ENCODE results near the gene SHE.

SHE gene

DNA sequence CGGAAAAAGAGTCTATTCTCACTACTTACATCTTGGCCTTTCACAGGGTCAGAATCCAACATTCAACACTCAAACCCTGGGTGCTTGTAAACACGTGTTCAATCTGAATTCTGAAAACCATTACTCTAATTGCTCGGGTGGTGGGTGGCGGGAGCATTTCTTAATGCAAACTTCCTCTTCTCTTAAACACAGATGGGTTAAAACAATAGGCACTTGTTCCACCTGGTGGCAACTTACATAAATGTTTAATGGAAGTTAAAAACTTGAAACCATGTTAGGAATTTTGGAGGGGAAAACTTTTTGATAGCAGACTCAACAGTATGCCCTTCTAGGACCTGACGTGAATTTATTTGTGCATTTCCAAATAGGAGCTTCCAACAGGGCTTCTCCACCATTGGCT is 23.6 kb downstream of the SHE start:
- DNase-seq (ENCODE audit: low spot score) = no peak

DNA sequence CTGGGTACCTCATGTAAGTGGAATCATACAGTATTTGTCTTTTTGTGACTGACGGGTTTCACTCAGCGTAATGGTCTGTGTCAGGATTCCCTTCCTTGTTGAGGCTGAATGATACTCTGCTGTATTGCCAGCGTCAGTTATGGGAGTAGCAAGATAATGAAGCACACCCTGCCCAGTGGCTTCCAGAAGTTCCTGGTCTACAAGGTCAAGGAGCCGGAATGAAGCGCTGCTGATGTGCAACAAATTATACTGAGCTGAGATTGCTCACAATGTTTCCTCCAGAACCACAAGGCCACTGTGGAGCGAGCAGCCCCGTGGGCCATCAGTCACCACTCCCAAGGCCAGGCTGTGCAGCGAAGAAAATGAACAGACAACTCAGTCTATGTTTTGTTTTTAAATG is 24.2 kb downstream of the SHE start:
- DNase-seq (ENCODE audit: low spot score) = no peak

DNA sequence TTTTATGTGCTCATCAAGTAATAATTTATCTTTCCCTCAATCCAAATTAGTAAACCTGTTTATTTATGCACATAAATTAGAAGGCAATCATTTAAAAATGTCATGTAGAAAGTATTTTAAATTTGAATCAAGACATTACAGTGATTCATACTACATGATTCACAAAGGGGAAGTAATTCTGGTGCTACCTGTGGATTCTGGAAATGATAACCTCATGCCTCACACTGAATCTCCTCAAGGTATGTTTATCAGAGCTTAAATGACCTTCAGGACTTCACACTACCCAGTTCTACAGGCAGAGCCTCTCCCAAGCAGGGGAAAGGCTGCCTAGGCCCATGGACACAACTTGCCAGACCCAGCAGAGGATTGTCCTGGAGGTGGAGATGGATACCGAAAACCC is 25.4 kb downstream of the SHE start:
- DNase-seq (ENCODE audit: low spot score) = no peak

DNA sequence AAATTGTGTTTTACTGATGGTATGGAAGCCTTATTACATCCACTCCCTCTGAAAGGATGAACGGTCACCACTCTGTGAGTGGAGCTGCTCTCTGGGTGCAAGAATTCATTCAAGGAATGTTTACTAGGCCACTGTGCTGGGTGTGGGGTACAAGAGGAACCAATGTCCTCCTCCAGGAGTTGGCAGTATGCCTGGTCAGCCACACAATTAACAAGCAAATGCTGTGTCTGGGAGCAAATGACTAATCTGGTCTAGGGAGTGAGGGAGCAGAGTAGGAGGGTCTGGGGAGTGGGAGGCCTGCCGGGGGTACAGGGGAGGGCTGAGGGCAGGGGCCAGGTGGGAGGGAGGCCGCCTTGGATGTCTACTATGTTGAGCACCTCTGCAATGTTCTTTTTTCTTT is 27.4 kb downstream of the SHE start:
- peak; percentile 86 for DNase-seq (ENCODE audit: low spot score)

DNA sequence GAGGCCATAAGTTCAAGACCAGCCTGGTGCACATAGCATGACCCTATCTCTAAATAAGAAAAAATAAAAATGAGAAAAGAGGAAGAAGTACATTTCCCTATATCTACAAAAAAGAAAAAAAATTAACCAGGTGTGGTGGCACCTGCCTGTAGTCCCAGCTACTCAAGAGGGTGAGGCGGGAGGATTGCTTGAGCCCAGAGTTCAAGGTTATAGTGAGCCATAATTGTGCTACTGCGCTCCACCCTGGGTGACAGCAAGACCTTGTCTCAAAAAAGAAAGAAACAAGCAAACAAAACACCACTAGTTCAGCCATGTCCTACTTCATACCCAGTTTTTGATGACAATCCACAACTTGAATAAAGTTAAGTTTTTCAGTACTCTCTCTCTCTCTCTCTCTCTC is 30.9 kb downstream of the SHE start:
- DNase-seq (ENCODE audit: low spot score) = no peak

DNA sequence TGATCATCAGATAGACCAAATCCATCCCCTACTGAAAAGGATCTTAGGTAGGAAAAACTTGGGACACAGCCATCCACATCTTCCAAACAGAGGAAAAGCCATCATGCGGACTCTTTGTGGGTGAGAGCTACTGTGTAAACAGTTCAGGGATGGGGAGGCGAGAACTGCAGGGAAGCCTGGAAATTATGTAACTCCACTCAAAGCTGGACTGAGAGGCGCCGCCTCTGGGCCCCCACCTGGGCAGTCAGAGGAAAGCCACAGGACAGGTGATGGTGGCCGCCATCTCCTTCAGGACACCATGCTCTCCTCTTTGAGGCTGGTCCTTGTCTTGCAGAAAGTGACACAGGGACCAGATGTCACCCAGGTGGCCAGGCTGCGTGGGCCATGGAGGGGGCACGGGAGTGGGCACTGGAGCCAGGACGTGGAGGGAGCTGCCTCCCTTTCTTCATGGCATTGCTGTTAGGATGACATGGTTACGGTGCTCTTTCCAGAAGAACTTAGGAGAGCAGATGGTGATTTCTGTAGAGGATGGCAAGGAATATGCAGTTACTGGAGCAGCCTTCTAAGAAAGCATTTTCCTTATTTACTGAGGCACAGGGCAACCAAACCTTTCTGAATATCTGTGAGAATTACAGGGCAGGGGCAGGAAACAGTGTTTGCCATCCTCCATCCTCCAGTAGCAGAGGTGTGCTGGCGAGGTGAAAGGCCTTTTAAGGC is 32.2 kb downstream of the SHE start:
- DNase-seq (ENCODE audit: low spot score) = no peak

DNA sequence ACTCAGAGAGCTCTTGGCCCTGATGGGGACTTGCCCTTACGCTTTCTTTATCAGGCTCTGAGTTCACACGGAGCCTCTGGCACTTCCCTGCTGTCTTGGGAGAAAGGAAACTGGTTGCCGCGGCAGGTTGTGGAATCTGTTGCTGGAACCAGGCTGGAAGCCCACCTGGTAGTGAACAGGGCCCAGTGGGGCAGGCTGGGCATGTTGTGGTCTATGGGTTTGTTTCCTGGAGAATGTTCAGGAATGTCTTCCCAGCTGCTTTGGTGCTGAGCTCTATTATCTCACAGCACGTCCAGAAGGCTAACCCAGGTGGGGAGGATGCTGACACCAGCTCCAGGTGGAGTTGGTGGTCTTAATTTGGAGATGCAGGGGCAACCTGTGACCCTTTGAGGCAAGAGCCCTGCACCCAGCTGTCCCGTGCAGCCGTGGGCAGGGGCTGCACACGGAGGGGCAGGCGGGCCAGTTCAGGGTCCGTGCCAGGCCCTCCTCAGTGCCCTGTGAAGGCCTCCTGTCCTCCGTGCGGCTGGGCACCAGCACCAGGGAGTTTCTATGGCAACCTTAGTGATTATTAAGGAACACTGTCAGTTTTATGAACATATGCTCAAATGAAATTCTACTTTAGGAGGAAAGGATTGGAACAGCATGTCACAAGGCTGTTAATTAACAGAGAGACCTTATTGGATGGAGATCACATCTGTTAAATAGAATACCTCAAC is 33.5 kb downstream of the SHE start:
- DNase-seq (ENCODE audit: low spot score) = no peak

DNA sequence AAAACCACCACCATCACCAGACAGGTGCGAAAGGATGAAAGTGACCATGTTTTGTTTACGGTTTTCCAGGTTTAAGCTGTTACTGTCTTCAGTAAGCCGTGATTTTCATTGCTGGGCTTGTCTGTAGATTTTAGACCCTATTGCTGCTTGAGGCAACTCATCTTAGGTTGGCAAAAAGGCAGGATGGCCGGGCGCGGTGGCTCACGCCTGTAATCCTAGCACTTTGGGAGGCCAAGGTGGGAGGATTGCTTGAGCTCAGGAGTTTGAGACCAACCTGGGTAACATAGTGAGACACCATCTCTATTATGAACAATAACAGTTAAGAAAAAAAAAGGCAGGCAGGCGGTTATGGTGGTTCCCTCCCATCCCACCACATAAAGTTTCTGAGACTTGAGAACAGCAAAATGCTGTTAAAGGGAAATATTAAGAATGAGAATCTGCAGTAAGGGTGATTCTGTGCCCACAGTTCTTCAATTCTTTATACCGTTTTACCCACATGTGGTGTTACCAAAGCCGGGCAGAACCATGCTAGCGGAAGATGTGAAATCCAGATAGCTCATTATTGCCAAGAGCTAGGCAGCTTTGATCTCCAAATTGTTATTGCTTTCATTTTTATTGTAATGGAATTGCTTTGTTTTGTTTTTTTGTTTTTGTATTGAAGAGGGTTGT is 34.6 kb downstream of the SHE start:
- DNase-seq (ENCODE audit: low spot score) = no peak

DNA sequence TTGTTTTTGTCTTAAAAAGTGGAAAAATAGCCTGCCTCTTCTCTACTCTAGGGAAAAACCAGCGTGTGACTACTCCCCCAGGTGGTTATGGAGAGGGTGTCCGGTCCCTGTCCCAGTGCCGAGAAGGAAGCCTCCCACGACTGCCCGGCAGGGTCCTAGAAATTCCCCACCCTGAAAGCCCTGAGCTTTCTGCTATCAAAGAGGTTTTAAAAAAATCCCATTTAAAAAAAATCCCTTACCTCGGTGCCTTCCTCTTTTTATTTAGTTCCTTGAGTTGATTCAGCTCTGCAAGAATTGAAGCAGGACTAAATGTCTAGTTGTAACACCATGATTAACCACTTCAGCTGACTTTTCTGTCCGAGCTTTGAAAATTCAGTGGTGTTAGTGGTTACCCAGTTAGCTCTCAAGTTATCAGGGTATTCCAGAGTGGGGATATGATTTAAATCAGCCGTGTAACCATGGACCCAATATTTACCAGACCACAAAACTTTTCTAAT is 35.2 kb downstream of the SHE start:
- DNase-seq (ENCODE audit: low spot score) = peak; percentile 38

DNA sequence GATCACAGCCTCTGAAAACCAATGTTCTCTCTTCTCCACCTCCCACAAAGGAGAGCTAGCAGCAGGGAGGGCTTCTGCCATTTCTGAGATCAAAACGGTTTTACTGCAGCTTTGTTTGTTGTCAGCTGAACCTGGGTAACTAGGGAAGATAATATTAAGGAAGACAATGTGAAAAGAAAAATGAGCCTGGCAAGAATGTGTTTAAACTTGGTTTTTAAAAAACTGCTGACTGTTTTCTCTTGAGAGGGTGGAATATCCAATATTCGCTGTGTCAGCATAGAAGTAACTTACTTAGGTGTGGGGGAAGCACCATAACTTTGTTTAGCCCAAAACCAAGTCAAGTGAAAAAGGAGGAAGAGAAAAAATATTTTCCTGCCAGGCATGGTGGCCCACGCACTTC is 36.0 kb downstream of the SHE start:
- DNase-seq (ENCODE audit: low spot score) = no peak

DNA sequence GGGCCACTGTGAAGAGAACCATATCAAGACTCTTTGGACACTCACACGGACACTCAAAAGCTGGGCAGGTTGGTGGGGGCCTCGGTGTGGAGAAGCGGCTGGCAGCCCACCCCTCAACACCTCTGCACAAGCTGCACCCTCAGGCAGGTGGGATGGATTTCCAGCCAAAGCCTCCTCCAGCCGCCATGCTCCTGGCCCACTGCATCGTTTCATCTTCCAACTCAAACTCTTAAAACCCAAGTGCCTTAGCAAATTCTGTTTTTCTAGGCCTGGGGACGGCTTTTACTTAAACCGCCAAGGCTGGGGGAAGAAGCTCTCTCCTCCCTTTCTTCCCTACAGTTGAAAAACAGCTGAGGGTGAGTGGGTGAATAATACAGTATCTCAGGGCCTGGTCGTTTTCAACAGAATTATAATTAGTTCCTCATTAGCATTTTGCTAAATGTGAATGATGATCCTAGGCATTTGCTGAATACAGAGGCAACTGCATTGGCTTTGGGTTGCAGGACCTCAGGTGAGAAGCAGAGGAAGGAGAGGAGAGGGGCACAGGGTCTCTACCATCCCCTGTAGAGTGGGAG is 36.5 kb downstream of the SHE start:
- no peak for DNase-seq (ENCODE audit: low spot score)

DNA sequence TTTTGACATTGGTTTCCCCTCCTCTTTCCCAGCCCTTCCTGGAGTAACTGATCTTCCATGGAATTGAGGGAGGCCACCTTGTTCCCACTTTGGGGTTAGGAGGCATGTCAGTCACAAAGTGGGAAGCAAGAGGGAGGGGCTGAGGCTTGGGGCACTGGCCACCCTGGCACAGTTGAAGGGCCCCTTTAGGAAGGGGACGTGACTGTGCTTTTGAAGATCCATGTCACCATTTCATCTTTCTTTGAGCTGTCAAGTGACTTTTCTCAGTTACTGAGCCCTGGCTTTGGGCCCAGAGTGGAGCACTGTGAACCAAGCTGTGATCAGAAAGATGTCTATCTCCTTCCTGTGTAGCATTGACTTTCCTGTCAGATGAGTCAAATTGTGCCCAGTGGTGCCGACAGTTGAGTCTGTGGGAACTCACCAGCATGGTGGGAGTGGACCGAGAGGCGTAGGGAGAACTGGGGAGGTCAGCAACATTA is 38.7 kb downstream of the SHE start:
- DNase-seq (ENCODE audit: low spot score) = no peak

DNA sequence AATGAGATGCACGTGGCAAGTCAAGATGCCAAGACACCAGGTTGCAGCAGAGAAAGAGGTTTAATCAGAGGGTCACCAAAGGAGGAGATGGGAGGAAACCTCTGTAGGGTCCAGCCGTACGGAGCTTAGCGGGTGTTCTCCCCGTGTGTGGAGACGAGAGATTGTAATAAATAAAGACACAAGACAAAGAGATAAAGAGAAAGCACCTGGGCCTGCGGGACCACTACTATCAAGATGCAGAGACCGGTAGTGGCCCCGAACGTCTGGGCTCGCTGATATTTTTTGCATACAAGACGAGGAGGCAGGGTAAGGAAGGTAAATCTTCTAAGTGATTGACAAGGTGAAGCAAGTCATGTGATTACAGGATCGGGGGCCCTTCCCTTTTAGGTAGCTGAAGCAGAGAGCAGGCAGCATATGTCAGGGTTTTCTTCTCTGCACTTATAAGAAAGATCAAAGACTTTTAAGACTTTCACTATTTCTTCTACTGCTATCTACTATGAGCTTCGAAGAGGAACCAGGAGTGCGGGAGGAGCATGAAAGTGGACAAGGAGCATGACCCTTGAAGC is 41.4 kb downstream of the SHE start:
- no peak for DNase-seq (ENCODE audit: low spot score)

DNA sequence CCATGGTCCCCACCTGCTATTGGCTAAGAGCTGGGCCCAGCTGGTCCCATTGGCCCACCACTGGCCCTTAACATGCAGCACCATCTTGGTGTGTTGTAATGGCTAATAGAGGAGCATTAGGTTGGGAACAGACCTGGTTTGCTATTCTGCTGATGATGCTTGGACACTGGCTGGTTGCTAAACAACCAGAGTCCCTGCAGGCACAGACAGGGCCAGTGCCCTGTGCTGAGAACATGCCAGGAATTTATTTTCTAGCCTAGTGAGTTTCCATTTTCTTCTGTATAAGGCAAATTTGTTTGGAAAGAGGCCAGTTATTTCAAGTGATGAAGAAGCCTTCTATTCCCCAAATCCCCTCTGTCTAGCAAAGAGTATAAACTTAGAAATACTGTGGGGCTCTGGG is 43.1 kb downstream of the SHE start:
- DNase-seq (ENCODE audit: low spot score) = no peak

DNA sequence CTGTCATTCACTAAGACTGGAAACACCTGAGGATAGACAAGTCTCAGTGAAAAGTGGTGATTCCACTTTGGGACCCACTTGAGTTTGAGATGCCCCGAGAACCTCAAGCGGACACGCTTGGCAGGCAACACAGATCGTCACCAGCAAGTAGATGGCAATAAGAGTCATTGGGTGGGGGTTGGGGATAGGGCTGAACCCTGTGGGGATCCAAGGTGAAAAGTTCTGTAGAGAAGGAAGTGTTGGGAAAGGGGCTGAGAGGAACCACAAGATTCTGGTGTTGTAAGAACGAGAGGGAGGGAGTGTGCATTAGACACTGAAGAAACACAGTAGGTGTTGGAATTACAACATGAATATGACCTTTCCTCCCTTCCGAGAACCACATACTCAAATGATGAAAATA is 45.6 kb downstream of the SHE start:
- DNase-seq (ENCODE audit: low spot score) = no peak

DNA sequence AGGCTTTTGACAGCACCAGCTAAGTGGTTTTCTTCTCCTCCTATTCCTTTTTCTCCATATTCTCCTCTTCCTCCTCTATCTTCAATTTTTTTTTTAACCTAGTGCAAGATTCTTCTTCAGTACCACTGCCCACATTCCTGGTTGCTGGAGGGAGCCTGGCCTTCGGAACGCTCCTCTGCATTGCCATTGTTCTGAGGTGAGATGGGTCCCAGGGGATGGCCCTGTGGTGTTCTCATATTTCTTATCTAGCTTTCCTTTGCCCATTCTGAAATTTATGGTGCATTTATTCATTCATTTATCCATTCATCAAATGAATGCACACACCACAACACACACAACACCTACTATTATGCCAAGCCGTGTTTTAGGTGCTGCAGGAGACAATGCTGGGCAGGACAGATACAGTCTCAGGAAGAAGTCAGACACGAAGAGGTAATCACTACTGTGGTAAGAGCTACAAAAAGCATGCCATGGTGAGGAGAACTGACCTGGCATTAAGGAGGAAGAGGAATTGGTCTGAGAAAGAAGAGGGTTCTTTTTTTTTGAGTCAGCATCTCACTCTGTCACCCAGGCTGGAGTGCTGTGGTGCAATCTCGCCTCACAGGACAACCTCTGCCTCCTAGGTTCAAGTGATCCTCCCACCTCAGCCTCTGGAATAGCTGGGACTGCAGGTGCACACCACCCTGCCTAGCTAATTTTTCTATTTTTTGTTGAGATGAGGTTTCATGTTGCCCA is 47.7 kb downstream of the SHE start:
- DNase-seq (ENCODE audit: low spot score) = no peak

DNA sequence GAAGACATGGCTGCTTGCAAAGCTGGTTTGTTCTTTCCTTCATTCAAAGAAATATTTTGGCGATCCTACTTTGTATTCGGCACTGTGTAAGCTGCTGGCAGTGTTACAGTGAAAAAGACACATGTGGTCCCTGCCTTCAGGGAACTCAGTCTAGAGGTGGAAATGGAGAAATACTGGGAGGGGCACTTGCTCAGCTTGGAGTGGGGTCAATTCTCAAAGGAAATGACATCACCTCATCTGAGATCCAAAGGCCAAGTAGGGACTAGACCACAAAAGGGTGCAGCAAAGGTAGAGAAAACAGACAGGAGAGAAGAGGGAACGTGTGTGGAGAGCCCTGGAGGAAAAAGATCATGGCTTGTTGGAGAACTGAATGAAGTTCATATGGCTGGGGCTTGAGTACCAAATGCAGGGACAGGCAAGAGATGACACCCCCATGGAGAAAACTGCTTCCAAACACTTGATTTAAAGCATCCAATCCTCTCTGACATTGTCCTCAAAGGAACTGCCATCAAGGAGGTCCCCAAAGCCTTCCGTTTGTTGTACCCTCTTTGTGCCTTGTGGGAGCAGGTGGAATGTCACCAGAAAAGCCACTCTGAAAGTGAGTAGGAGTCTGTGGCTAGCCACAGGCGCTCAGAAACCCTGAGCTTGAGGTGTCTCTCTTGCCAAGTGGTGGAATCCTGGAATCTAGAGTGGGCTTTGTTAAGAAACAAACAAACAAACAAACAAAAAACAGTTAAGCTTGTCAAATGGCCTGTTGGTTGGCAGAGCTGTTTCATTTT is 48.4 kb downstream of the SHE start:
- peak; percentile 76 for DNase-seq (ENCODE audit: low spot score)

DNA sequence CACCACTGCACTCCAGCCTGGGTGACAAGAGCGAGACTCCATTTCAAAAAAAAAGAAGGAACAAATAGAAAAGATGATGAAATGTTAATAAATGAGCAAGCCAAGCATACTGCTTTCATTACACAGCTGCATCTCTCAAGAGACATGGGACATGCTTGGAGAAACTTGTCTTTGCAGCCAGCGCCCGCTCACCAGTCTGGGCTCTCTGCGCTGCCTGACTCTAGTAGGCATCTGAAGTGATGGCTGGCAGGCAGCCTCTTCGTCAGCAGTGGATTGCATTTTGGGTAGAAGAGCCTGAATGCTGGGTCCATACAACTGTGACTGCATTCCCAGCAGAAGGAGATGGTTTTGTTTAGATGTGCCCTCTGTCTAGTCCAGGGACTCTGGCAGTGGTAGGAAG is 49.1 kb downstream of the SHE start:
- DNase-seq (ENCODE audit: low spot score) = peak; percentile 51

DNA sequence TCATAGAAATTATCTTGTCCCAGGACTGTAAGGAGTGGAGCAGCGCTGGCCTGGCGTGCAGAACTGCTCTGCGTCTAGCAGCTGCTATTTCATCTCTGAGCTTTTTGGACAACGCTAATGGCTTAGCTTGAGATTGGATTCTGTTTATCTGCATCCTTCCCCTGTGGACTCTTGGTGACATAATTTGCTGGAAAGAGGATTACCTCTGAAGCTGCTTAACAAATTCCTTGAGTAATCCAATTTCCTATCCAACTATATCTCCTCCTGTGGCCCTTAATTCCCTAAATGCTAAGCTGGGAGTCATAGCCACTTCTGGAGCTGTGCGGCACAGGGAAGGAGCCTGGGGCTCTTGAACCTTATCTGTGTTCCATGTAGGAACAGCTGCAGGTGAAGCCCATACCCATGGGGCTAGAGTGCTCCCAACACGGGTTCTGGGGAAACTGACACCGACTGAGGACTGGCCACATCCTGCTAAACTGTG is 53.8 kb downstream of the SHE start:
- no peak for DNase-seq (ENCODE audit: low spot score)

DNA sequence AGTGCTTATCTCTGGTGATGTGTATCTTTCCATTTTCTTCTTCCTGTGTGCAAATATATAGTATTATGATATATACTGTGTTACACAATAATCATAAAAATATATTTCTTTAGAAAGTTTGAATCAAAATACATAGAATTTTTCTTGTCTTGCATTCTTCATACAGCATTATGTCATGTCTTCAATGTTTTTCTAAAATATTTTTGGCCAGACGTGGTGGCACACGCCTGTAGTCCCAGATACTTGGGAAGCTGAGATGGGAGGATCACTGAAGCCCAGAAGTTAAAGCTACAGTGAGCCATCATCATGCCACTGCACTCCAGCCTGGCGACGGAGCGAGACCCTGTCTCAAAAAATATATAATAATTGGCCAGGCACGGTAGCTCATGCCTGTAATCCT is 55.4 kb downstream of the SHE start:
- no peak for DNase-seq (ENCODE audit: low spot score)

DNA sequence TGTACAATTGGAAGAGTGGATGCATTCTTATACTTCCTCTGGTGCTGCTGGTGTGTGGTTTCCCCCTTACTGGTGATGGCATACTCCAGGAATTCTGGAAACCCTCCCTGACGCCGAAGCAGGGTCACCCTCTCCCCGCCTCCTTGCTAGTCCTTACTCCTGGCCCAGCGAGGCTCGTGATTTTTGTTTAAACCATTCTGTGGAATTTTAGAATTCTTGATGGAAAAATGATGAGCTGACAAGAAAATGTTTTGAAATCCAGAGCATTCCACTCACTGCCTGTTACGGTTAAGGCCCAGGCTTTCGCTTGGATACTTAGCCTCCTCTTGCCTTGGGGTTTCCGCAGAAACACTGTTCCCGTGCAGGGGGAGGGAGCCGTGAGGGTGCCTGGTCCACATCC is 55.9 kb downstream of the SHE start:
- peak; percentile 96 for DNase-seq (ENCODE audit: low spot score)

All from AG08395 (cell line).